Endodermal cell (in vitro differentiated cells): ENCODE results near the gene TMEM236. TPM values are rescaled to one million over a fixed set of nuclear protein-coding genes. Genes with fewer than 3 reads are reported as not detected.

Source experiments
- DNase-seq: peaks from one replicate; pipeline ENCODE4 v3.0.0-alpha.2; 2017
- H3K27ac ChIP-seq: 2 replicates; pipeline ENCODE4 v1.5.1; 2013; ENCODE audit warnings: mild to moderate bottlenecking, low read depth, low read length, moderate library complexity
- H3K27me3 ChIP-seq: 2 replicates; pipeline ENCODE4 v1.6.1; 2013; ENCODE audit warnings: mild to moderate bottlenecking, low read length, moderate library complexity; ENCODE audit not compliant: insufficient read depth, control insufficient read depth, poor library complexity, severe bottlenecking
- H3K36me3 ChIP-seq: 2 replicates; pipeline ENCODE4 v1.7.0; 2013; ENCODE audit warnings: mild to moderate bottlenecking, low read length, moderate library complexity; ENCODE audit not compliant: control insufficient read depth, insufficient read depth
- H3K4me1 ChIP-seq: one replicate; pipeline ENCODE4 v1.7.0; 2013; ENCODE audit warnings: low read length; ENCODE audit not compliant: control insufficient read depth, insufficient read depth
- H3K4me3 ChIP-seq: 2 replicates; pipeline ENCODE4 v1.5.1; 2013; ENCODE audit warnings: mild to moderate bottlenecking, low read length, moderate library complexity
- H3K9ac ChIP-seq: 2 replicates; pipeline ENCODE4 v1.6.1; 2013; ENCODE audit warnings: mild to moderate bottlenecking, low read length, moderate library complexity; ENCODE audit not compliant: poor library complexity, severe bottlenecking; ENCODE audit errors: extremely low read depth
- H3K9me3 ChIP-seq: 2 replicates; pipeline ENCODE4 v1.6.1; 2013; ENCODE audit warnings: mild to moderate bottlenecking, low read length, moderate library complexity; ENCODE audit not compliant: control insufficient read depth
- H3K27ac Mint-ChIP-seq: 2 replicates; pipeline ENCODE4 v1.8.0; 2020; ENCODE audit warnings: mixed read lengths
- H3K27me3 Mint-ChIP-seq: 2 replicates; pipeline ENCODE4 v1.8.0; 2021; ENCODE audit warnings: mild to moderate bottlenecking, mixed read lengths; ENCODE audit not compliant: insufficient read depth
- H3K36me3 Mint-ChIP-seq: 2 replicates; pipeline ENCODE4 v1.8.0; 2020; ENCODE audit warnings: low read depth, mixed read lengths
- H3K4me1 Mint-ChIP-seq: 2 replicates; pipeline ENCODE4 v1.8.0; 2020; ENCODE audit warnings: mixed read lengths
- H3K4me3 Mint-ChIP-seq: 2 replicates; pipeline ENCODE4 v1.8.0; 2020; ENCODE audit warnings: mild to moderate bottlenecking, moderate library complexity, mixed read lengths
- H3K9me3 Mint-ChIP-seq: 2 replicates; pipeline ENCODE4 v1.8.0; 2020; ENCODE audit warnings: mild to moderate bottlenecking, mixed read lengths
- WGBS, 2 experiments: methylation state at CpG; one replicate each; pipeline versions ENCODE4 v1.1.5 to v1.1.7; 2013; ENCODE audit warnings: missing lambda C conversion rate in 2 of 2, mixed read lengths in 1 of 2; ENCODE audit not compliant: insufficient coverage in 1 of 2, insufficient read length in 1 of 2; 5-methylcytosine and 5-hydroxymethylcytosine counted together
- microRNA-seq: library from miRNA; unstranded; fragments of <30 nt; microRNA quantifications from one replicate; pipeline ENCODE4 v1.2.0, GENCODE V29; 2020; ENCODE audit warnings: borderline microRNAs expressed
- total RNA-seq, 2 donors: library from RNA; stranded (reverse); fragmentation: NEBNext Ultra II Directional in 1 of 2; extraction: Animal tissue kit (Norgen Biotek cat#: 25700) in 1 of 2; gene quantifications; 2 replicates in 1 of 2; 3 replicates in 1 of 2; pipeline ENCODE4 v1.2.1, GENCODE V29; 2021
- TF ChIP-seq, protein P1 (sequence below): fragments of 200-600 bp; sonication (generic); conservative IDR thresholded peaks from 2 replicates; pipeline ENCODE4 v1.5.0; 2021; ENCODE audit warnings: antibody characterized with exemption, mild to moderate bottlenecking

Gene TMEM236
- total RNA-seq, 2 donors from 2014 or later, result 0.04 TPM; not detected in 1

DNA sequence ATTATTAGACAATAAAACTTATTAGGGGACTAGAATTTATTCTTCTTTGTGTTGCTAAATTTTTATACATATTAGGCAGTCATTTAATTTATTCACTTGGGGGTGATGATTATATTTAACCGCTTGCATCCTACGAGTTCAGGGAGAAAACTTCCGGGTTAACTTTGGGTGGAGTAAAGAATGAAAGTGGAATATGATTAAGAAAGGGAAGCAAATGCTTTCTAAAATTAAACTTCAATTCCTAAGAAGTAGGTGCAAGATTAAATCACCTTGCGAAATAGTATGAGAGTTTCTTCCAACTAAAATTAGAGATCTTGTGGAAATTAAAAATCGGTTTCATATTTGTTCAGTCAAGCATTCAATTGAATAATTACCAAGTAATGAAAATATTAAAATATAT lies 90.6 kb downstream of the TMEM236 start:
- WGBS, 2 experiments, result 95 to 100% methylated on average over 1 to 4 of the region's 5 CpGs
- Histone ChIP-seq H3K36me3 (no peaks in the 10 kb centered on the region), H3K27me3 (no peaks in the 10 kb centered on the region), H3K4me3 (no peak overlapping the region), H3K9me3 (no peaks in the 10 kb centered on the region), H3K9ac (no peak overlapping the region), H3K4me1 (peaks cover 7% of the 10 kb centered on the region), H3K27ac (no peak overlapping the region)
- Mint-ChIP-seq H3K9me3 (no peaks in the 10 kb centered on the region), H3K27me3 (no peaks in the 10 kb centered on the region), H3K36me3 (no peaks in the 10 kb centered on the region), H3K4me3 (no peak overlapping the region), H3K4me1 (peaks cover 7% of the 10 kb centered on the region), H3K27ac (no peak overlapping the region)
- no peak for DNase-seq
- TF ChIP-seq, protein P1, sequence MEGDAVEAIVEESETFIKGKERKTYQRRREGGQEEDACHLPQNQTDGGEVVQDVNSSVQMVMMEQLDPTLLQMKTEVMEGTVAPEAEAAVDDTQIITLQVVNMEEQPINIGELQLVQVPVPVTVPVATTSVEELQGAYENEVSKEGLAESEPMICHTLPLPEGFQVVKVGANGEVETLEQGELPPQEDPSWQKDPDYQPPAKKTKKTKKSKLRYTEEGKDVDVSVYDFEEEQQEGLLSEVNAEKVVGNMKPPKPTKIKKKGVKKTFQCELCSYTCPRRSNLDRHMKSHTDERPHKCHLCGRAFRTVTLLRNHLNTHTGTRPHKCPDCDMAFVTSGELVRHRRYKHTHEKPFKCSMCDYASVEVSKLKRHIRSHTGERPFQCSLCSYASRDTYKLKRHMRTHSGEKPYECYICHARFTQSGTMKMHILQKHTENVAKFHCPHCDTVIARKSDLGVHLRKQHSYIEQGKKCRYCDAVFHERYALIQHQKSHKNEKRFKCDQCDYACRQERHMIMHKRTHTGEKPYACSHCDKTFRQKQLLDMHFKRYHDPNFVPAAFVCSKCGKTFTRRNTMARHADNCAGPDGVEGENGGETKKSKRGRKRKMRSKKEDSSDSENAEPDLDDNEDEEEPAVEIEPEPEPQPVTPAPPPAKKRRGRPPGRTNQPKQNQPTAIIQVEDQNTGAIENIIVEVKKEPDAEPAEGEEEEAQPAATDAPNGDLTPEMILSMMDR, result no peak

- no peak overlapping the region for H3K27ac ChIP-seq
- no peak overlapping the region for H3K9ac ChIP-seq
- H3K36me3 Mint-ChIP-seq, result no peaks in the 10 kb centered on the region
- H3K36me3 ChIP-seq, result no peaks in the 10 kb centered on the region
- DNase-seq, result peak; percentile 51
- peaks cover 3% of the 10 kb centered on the region for H3K4me1 Mint-ChIP-seq
- H3K9me3 Mint-ChIP-seq, result no peaks in the 10 kb centered on the region
- TF ChIP-seq, protein P1, result peak; percentile 78
- no peaks in the 10 kb centered on the region for H3K27me3 Mint-ChIP-seq
- no peak overlapping the region for H3K4me3 ChIP-seq
- WGBS, 2 experiments, result 79 to 85% methylated on average over 2 to 4 of the region's 5 CpGs
- H3K27me3 ChIP-seq, result no peaks in the 10 kb centered on the region
- H3K4me3 Mint-ChIP-seq, result no peak overlapping the region
- no peak overlapping the region for H3K27ac Mint-ChIP-seq
- H3K9me3 ChIP-seq, result no peaks in the 10 kb centered on the region
- no peaks in the 10 kb centered on the region for H3K4me1 ChIP-seq
Observed at GRCh38 chr10:17847585-17848296, 95.7 kb downstream of the TMEM236 start.

- H3K9me3 Mint-ChIP-seq, result no peaks in the 10 kb centered on the region
- WGBS, 2 experiments, result 94% methylated on average over 5 of the region's 5 CpGs; no CpG with 5 or more reads in 1 of the 2 experiments
- H3K36me3 Mint-ChIP-seq, result no peaks in the 10 kb centered on the region
- Histone ChIP-seq H3K4me3 (no peak overlapping the region), H3K27ac (no peak overlapping the region), H3K36me3 (no peaks in the 10 kb centered on the region), H3K9ac (no peak overlapping the region), H3K4me1 (no peaks in the 10 kb centered on the region), H3K27me3 (no peaks in the 10 kb centered on the region), H3K9me3 (no peaks in the 10 kb centered on the region)
- peaks cover 3% of the 10 kb centered on the region for H3K4me1 Mint-ChIP-seq
- no peak overlapping the region for H3K4me3 Mint-ChIP-seq
- TF ChIP-seq, protein P1, result no peak
- no peaks in the 10 kb centered on the region for H3K27me3 Mint-ChIP-seq
- no peak overlapping the region for H3K27ac Mint-ChIP-seq
- no peak for DNase-seq
Observed at GRCh38 chr10:17848646-17849045, 96.6 kb downstream of the TMEM236 start.

Small RNAs within 50 kb of the gene (microRNA-seq; reads per million reads assigned to microRNA genes)
- 0.74 reads per million for gene MIR511

Other genes starting within 250 kb of the TMEM236 start
- gene HACD1, start 134.8 kb upstream of the TMEM236 start, total RNA-seq, result 10 to 100 TPM; 25.6 to 34.1 TPM
- 10 to 100 TPM; 26.7 to 30.0 TPM for gene STAM, start 108.0 kb upstream of the TMEM236 start, total RNA-seq
- gene MRC1, start 57.1 kb downstream of the TMEM236 start, total RNA-seq, result under 1 TPM in 1 of 2 donors, not detected in 1; 0.09 TPM
- not detected for gene SLC39A12, start 199.7 kb downstream of the TMEM236 start, total RNA-seq